Raji (cell line): Measurements from ENCODE around the gene VAMP1.

ENCODE experiments used
- POLR2A ChIP-seq: IDR thresholded peaks from 2 replicates; pipeline ENCODE4 v1.6.1; 2011; ENCODE audit warnings: low read depth, low read length, control low read depth; ENCODE audit not compliant: insufficient read depth

The VAMP1 gene

GRCh38 chr12:6471989-6472360, 1.5 kb upstream of the VAMP1 start:
- TF ChIP-seq POLR2A: no peak

- no peak for TF ChIP-seq POLR2A
Measured at GRCh38 chr12:6469609-6470374, 685 bp downstream of the VAMP1 start.

- no peak for TF ChIP-seq POLR2A
Measured at GRCh38 chr12:6469092-6469491, 1.4 kb downstream of the VAMP1 start.

- TF ChIP-seq POLR2A: no peak
Measured at GRCh38 chr12:6468283-6468575, 2.2 kb downstream of the VAMP1 start.

GRCh38 chr12:6466751-6467150, 3.7 kb downstream of the VAMP1 start:
- TF ChIP-seq POLR2A: 0 out of 2 replicates have a peak, but pooled peaks have one; percentile 18

GRCh38 chr12:6466184-6466573, 4.3 kb downstream of the VAMP1 start:
- no peak for TF ChIP-seq POLR2A

GRCh38 chr12:6465467-6466183, 4.9 kb downstream of the VAMP1 start:
- TF ChIP-seq POLR2A: no peak

GRCh38 chr12:6464531-6464930, 5.9 kb downstream of the VAMP1 start:
- no peak for TF ChIP-seq POLR2A

GRCh38 chr12:6463858-6464257, 6.6 kb downstream of the VAMP1 start:
- no peak for TF ChIP-seq POLR2A

GRCh38 chr12:6463216-6463615, 7.3 kb downstream of the VAMP1 start:
- TF ChIP-seq POLR2A: no peak

GRCh38 chr12:6462234-6462995, 8.1 kb downstream of the VAMP1 start:
- no peak for TF ChIP-seq POLR2A

- peak; percentile 69 for TF ChIP-seq POLR2A
Measured at GRCh38 chr12:6461401-6462233, 8.9 kb downstream of the VAMP1 start.

GRCh38 chr12:6460751-6461371, 9.6 kb downstream of the VAMP1 start:
- no peak for TF ChIP-seq POLR2A

- no peak for TF ChIP-seq POLR2A
Measured at GRCh38 chr12:6459004-6459337, 11.5 kb downstream of the VAMP1 start.

- TF ChIP-seq POLR2A: 0 out of 2 replicates have a peak, but pooled peaks have one; percentile 23
Measured at GRCh38 chr12:6458281-6459003, 12.0 kb downstream of the VAMP1 start.
